Adipose tissue (tissue), 3 donors: Measurements from ENCODE around the gene DOC2B. TPM values are rescaled to one million over a fixed set of nuclear protein-coding genes. Genes with fewer than 3 reads are reported as not detected.

ENCODE experiments used
- H3K27ac ChIP-seq: one replicate; pipeline ENCODE4 v1.5.1; 2013; ENCODE audit warnings: low read depth, low read length
- WGBS, 3 donors: extraction: QIAGEN DNeasy Blood & Tissue Kit; methylation state at CpG; one replicate each; pipeline ENCODE4 v1.1.7; 2013; 5-methylcytosine and 5-hydroxymethylcytosine counted together
- polyA plus RNA-seq, 3 donors: library from polyadenylated mRNA; stranded (reverse); fragments of 200-250 nt; gene quantifications; one replicate each; pipeline ENCODE4 v1.2.3, GENCODE V29; 2013
- donor health status: healthy with polysubstance abuse.
- donor health status: Bipolar disorder and iron deficiency.
- donor health status: healthy.

The DOC2B gene
- polyA plus RNA-seq, 3 donors, result 9.4 to 19.1 (median 14.4) TPM

DNA sequence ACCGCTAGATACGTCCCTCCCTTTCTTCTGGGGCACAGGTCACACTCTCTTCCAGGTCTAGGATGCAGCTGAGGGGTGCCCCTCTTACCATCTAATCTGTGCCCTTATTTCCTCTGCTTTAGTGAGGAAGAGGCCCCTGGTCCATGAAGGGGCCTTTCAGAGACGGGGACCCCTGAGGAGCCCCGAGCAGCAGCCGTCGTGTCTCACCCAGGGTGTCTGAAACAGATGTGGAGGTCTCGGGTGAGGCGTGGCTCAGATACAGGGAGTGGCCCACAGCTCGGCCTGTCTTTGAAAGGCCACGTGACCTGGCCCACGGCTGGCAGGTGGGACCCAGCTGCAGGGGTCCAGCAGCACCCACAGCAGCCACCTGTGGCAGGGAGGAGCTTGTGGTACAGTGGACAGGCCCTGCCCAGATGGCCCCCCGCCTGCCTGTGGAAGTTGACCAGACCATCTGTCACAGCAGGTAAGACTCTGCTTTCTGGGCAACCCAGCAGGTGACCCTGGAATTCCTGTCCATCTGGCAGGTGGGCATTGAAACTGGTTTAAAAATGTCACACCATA, 28.5 kb downstream of the DOC2B start:
- WGBS, 3 donors, result 83 to 90% (median 89%) methylated on average over 12 of the region's 12 CpGs
- no peak overlapping the region for H3K27ac ChIP-seq

DNA sequence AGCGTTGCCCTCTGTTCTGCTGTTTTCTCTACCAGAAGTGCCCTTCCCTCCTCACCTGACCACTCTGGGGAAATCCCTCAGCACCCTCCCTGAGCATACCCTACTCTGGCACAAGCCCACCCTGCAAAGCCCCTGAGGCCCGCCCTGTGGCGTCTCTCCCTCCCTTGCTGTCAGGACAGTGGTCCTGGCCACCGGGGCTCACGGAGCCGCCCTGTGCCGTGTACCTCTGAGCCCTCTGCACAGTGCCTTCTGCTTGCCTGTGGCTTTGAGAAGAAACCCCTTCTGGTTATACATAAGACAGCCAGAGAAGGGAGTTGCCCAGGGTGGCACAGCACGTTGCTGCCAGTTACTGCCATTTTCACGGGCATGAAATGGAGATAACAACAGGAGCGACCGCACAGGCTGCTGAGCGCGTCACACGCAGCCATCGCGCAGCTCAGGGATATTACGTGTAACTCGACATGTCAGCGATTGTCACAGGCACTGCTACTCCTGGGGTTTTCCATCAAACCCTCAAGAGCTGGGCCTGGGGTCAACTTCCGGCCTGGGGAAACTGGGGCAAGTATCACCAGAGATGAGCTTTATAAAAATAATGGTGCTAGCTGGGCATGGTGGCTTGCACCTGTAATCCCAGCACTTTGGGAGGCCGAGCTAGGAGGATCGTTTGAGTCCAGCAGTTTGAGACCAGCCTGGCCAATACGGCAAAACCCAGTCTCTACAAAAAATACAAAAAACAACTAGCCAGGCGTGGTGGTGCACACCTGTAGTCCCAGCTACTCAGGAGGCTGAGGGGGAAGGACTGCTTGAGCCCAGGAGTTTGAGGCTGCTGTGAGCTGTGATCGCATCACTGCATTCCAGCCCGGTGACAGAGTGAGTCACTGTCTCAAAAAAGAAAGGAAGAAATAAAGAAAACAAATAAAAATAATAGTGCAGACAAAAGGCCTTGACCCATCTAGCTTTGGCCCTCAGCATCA, 29.3 kb downstream of the DOC2B start:
- no peak overlapping the region for H3K27ac ChIP-seq
- WGBS, 3 donors, result 84 to 89% (median 87%) methylated on average over 25 to 26 of the region's 26 CpGs

DNA sequence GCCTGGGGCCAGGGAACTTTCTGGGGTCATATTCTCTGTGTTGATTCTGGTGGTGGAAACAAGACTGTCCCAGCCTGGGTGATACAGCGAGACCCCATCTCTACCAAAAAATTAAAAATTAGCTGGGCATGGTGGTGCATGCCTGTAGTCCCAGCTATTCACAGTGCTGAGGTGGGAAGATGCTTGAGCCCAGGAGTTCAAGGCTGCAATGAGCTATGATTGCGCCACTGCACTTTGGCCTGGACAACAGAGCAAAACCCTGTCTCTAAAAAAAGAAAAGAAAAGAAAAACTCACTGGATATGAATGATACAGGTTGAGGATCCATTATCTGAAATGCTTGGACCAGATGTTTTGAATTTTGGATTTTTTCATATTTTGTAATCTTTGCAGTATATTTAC, 30.4 kb downstream of the DOC2B start:
- no peak overlapping the region for H3K27ac ChIP-seq
- WGBS, 3 donors, result 95 to 98% (median 97%) methylated on average over 2 of the region's 2 CpGs

DNA sequence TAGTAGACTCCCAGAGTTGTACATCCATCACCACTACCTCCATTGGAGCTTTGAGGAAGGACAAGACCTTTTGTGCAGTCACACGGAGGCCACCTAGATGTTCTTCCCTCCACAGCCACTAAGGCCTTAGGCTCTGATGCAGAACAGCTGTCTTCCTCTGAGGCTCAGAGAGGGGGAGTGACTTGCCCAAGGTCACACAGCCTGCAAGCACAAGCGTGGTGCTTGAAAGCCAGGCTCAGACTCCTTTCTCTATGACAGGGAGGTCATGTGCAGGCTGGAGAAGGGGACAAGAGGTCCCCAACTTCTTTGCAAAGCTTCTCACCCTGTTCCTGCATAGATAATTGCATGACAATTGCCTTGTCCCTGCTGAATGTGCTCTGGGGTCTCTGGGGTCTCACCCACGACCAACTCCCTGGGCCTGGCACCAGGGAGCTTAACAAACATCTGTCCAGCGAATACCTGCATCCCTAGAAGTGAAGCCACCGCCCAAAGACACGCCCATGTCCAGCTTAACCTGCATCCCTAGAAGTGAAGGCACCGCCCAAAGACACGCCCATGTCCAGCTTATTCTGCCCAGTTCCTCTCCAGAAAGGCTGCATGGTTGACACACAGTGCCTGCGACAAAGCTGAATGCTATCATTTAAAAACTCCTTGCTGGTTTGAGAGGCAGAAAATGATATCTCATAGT, 31.4 kb downstream of the DOC2B start:
- no peak overlapping the region for H3K27ac ChIP-seq
- WGBS, 3 donors, result 82 to 91% (median 86%) methylated on average over 9 of the region's 9 CpGs

DNA sequence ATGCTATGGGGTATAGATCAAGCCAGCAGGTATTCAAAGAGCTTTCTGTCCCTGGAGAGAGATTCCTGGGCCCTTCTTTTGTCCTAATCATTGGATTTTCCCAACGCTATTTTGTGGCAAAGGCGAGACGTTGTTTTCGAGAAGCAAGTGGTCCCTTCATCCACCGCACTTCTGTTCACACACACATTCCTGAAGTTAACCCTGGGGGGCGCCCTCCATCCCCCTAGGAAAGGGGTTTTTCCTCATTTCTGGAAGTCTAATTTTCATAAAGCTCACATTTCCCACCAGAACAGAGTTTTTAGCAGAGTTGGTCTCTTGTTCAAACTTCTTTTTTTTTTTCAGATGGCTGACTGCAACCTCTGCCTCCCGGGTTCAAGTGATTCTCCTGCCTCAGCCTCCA, 32.2 kb downstream of the DOC2B start:
- 89 to 92% (median 91%) methylated on average over 7 of the region's 7 CpGs for WGBS, 3 donors
- no peak overlapping the region for H3K27ac ChIP-seq

DNA sequence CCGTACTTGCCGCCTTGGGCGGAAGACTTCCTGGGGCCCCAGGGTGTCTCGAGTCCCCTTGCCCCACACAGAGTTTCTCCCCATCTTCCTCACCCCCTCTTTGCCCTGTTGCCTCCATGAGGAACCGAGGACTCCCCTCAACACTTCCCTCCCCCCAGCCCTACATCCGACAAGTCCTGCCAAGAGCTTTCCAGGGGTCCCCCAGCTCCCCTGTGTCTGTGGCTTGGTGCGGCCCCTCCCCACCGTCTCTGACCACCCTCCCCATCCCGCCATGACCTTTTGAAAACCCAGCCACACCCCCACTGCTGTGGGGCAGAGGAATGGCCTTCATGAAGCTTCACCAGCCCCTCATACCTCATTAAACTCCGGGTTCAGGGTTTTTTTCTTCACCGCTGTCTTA, 32.7 kb downstream of the DOC2B start:
- WGBS, 3 donors, result 75 to 88% (median 88%) methylated on average over 10 to 11 of the region's 11 CpGs
- no peak overlapping the region for H3K27ac ChIP-seq

DNA sequence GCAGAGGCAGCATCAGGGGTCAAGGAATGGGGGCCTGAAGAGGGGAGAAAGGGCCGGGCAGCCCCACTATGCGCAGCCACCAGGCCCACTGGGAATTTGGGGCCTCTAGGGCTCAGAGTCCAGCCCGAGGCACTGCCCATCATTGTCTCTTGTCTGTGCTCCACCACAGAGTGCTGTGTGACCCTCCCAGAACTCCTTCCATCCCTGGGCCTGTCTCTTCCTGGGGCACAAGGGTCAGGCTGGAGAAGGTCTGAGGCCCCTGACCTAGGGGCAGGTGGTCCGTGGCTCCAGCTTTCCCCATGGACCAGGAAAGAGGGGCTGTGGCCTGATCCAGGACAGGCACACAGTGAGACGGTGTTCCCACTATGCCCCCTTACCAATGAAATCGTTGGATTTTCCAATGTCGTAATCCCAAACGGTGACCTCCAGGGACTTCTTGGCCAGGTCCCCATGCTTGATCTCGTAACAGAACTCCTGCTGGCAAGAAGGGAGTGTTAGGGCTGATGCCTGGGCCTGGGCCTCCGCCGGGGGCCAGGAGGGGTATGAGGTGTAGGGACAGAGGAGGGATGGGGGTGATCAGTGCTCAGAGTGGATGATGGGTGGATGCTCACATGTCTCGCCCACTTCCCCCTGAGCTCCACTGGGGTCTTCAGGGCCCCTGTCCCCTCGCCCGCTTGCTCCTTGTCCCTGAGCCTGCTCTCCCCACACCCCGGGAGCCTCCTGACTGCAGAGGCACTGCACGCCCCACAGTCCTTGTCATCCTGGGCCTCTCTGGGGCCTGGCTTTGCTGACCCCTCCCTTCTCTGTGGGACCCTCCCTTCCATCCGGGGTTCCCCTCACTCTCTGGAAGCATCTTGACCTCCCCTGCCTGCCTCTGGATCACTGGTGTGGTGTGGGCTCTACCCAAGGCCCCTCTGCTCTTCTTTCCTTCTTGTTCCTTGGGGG, 33.4 kb downstream of the DOC2B start:
- WGBS, 3 donors, result 85 to 90% (median 88%) methylated on average over 17 of the region's 17 CpGs
- H3K27ac ChIP-seq, result no peak overlapping the region

DNA sequence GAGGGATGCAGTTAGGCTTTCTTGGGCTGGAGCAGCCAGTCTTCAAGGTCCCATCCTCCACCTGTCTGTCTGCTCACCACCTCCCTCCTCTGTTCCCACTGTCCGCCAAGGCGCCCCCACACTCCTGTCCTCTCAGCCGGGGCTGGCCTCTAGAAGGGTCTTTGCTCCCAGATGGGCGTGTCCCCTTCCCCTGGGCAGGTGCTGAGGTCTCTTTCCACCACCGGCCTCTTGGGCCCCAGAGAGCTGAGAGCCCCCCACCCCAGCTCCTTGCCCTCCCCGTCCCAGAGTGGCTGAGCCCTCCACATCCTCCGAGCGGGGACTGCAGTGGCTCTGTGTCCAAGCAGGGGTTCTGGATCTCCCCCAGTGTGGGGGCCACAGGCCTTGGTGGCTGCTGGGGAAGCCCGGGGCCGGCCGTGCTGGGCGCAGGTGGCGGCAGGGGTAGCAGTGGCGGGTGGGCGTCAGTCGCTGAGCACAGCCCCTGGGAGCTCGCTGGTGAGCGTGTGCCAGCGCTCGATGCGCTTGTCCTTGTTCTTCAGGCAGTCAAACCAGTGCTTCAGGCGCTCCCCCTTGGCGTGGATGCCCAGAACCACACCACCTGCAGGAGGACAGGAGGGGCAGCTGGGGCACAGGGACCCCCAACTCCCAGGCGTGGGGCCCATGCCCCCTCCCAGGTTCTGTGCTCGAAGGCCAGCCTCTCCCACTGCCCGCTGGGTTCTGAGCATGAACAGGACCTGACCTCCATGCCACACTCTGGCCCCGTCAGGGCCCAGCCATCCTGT, 34.3 kb downstream of the DOC2B start:
- WGBS, 3 donors, result 89 to 96% (median 92%) methylated on average over 20 to 27 of the region's 27 CpGs
- no peak overlapping the region for H3K27ac ChIP-seq

DNA sequence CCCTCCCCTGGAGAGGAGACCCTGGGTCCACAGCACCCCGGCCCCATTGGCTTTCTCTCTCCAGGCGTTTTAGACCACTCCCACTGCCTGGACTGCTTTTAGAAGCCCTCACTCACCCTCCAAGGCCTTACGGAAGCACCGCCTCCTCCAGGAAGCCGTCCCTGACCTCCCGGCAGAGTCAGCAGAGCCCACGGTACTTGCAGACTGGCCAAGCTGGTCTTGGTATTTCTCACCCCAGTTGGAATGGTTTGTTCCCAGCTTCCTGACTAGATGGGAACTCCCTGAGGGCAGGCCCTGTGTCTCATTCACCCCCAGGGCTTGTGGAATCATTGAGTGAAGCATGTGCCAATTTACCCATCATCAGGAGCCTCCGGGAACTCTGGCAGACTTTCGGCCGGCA, 34.9 kb downstream of the DOC2B start:
- no peak overlapping the region for H3K27ac ChIP-seq
- WGBS, 3 donors, result 88 to 89% (median 88%) methylated on average over 10 of the region's 10 CpGs

DNA sequence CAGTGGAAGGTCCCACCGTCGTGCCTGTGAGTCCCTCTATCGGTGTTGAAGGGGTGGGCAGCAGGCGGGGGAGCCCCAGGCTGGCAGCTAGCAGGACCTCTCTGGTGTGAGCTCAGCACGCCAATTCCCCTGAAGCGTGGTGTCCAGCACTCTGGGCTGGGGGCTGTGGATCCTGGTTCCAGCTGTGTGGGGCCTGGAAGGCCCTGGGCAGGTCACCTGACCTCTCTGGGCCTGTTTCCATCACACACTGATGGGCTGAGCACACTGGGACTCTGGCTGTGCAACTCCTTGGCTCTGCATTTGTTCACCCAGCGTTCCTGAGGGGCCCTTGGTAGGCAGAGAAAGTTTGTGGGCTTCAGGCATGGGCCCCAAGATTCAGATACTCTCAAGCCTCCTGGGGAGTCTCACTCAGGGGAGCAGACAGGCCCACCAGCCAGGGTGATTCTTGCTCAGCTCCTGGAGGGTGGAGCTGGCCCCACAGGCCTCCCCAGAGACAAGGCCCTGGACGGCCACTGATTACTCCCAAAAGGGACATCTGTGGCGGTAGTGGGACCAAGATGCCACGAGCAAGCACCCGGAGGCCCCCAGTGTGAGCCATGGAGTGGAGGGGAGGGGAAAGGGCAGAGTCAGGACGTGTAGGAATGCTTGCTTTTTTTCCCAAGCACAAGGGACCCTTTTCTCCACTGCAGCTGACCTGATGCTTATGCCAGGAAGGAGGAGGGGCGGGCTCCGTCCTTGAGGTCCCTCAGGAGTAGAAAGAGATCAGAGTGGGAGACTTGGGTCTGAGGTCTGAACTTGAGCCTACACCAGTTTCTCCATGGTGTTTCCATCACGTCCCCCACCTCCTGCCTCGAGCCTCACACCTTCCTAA, 35.5 kb downstream of the DOC2B start:
- 79 to 85% (median 82%) methylated on average over 16 of the region's 16 CpGs for WGBS, 3 donors
- H3K27ac ChIP-seq, result no peak overlapping the region

DNA sequence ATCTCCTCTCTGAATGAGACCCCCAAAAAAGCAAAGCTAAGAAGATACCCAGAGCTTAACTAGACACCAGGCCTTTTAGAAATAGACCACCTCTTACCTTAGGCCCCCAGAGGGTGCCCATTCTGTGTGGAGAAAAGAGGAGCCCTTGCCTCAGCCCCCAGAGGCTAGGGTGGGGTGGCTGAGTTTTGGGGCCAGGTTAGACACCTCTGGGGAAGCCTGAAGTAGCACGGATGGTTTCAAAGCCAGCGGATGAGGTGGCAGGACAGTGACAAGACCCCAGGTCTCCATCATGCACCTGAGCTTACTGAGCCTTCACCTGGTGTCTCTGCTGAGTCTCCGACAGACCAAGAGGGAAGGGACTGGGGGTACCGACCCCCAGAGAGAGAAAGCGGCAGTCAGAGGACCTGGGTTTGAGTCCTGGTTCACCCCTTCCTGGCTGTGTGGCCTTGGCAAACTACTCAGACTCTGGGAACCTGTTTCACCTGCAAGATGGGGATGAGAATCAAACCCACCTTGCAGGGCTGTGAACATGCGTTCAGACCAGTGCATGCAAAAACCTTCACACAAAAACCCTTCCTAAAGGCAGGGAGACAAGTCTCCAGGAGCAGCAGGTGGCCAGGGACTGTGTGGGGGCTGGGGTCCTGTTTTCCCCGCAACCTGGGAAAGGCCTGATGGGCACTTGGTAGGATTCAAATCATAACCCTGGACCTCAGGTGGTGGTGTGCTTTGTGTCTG, 36.3 kb downstream of the DOC2B start:
- no peak overlapping the region for H3K27ac ChIP-seq
- 75 to 96% (median 96%) methylated on average over 7 of the region's 7 CpGs for WGBS, 3 donors

DNA sequence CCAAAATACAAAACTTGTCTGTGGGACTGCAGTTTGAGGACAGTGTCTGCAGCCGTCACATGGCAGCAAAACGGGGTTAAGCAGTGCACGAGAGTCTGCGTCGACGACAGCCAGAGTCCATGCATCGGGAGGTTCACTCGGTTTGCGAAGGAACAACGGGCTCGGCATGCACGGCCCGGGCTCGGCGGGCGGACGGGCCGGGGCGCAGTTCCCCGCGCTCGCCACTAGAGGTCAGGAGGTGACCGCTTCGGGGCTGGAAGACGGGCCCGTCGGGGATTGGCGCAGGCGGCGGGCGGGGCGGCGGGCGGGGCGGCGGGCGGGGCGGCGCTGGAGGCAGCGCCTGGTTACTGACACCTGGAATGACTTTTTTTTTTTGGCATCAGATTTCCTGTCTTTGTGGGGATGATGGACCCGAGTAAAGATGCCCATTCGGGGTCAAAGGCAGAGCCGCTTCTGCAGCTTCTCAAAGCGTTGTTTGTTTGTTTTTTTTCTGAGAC, 37.6 kb downstream of the DOC2B start:
- no peak overlapping the region for H3K27ac ChIP-seq
- 1 to 2% (median 2%) methylated on average over 33 to 44 of the region's 44 CpGs for WGBS, 3 donors

DNA sequence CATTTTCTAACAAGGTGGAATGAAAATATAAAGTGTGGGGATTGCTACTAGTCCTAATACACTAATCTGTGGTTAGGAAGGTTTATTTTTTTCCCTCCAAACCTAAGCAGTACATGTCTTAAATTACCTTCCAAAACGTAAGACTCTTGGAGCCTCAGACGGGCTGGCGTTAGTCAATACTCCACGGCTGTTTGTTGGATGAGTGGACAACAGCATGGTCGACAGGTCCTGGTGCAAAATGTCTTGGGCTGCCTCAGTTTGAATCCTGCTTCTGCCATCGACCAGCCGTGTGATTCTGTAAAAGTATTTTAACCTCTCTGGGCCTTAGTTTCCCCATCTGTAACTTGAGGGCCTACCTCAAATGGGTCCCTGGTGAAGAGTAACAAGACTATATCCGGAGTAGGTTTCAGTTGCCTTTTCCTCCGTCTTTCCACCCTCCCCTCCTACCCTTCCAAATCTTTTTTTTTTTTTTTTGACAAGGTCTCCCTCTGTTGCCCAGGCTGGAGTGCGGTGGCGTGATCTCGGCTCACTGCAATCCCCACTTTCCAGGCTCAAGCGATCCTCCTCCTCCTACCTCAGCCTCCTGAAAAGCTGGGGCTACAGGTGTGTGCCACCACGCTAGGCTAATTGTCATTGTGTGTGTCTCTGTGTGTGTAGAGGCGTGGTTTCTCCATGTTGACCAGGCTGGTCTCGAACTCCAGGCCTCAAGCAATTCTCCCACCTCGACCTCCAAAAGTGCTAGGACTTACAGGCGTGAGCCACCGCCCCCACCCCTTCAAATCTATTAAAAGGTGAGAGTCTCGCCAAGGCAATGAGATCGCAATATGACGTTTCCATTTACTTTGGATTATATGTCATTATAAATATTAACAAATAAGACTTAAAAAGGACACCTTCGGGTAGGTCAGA, 38.3 kb downstream of the DOC2B start:
- H3K27ac ChIP-seq, result no peak overlapping the region
- 65 to 73% (median 71%) methylated on average over 23 of the region's 23 CpGs for WGBS, 3 donors

DNA sequence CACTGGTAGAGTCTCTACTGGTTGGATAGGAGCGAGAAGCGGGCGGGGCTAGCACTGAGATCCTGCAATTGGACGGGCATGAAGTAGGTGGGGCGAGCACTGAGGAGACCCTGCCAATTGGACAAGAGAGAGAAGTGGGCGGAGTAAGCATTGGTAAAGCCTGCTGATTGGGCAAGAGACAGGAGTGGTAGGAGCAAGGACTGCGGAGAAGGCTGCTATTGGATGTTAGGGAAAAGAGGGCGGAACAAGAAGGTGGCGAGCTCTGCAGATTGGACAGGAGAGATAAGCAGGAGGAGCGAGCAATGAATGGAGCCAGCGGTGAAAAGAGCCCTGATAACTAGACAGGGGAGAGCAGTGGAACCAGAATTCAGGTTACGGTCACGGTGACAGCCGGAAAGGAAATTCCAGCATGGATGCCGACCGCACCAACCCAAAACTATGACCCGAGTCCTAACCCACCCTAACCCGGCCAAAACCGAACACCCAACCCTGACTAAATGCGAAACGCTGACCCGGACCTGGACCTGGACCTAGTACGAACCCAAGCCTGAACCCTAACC, 39.3 kb downstream of the DOC2B start:
- 93 to 95% (median 93%) methylated on average over 23 of the region's 23 CpGs for WGBS, 3 donors
- H3K27ac ChIP-seq, result no peak overlapping the region
